PC-9 (cell line): Measurements from ENCODE around the gene R3HDML. TPM values are rescaled to one million over a fixed set of nuclear protein-coding genes. Genes with fewer than 3 reads are reported as not detected.
A peak's percentile ranks its signal among the peaks of the same experiment; 100 is the strongest.

ENCODE experiments used
- BruUV-seq: library from RNA; stranded (reverse); fragments of 400-500 nt; replicated peaks from 2 replicates; lab custom pipeline; 2021; lab: Mats Ljungman, UMichigan
- CTCF ChIA-PET: fragments of 300-600 bp; sonication (Branson Sonifier 250); formaldehyde crosslinking; loops from one replicate; lab custom pipeline; 2022; ENCODE audit warnings: antibody characterized with exemption; lab: Charles Lee
- POLR2A ChIA-PET: fragments of 300-600 bp; sonication (Branson Sonifier 250); formaldehyde crosslinking; loops from one replicate; lab custom pipeline; 2022; ENCODE audit warnings: antibody characterized with exemption; ENCODE audit not compliant: unreplicated experiment; lab: Charles Lee
- DNase-seq, 2 experiments: peaks; one replicate each; pipeline versions ENCODE4 v3.0.0 to v3.0.0-alpha.2; 2015 to 2022; ENCODE audit warnings: mixed read lengths in 1 of 2
- H2AFZ ChIP-seq: fragments of 200-600 bp; sonication (generic); 2 replicates; pipeline ENCODE4 v1.8.1; 2017; ENCODE audit warnings: antibody characterized with exemption
- H3F3A ChIP-seq: fragments of 200-600 bp; sonication (generic); 2 replicates; pipeline ENCODE4 v1.8.1; 2017; ENCODE audit warnings: antibody characterized with exemption, mild to moderate bottlenecking, low read depth; ENCODE audit not compliant: insufficient read depth
- H3K27ac ChIP-seq: fragments of 200-600 bp; sonication (generic); 2 replicates; pipeline ENCODE4 v1.6.1; 2016; ENCODE audit warnings: mixed run types
- H3K27me3 ChIP-seq: fragments of 200-600 bp; sonication (generic); 2 replicates; pipeline ENCODE4 v1.6.1; 2016; ENCODE audit warnings: low read depth, mixed run types; ENCODE audit not compliant: insufficient read depth
- H3K36me3 ChIP-seq: fragments of 200-600 bp; sonication (generic); 2 replicates; pipeline ENCODE4 v1.6.1; 2016; ENCODE audit warnings: low read depth, mixed run types
- H3K4me1 ChIP-seq: fragments of 200-600 bp; sonication (generic); replicated peaks from 2 replicates; pipeline ENCODE4 v1.6.1; 2016; ENCODE audit warnings: mixed run types; ENCODE audit not compliant: insufficient read depth
- H3K4me2 ChIP-seq: fragments of 200-600 bp; sonication (generic); 2 replicates; pipeline ENCODE4 v1.6.1; 2017; ENCODE audit warnings: mixed run types
- H3K4me3 ChIP-seq: fragments of 200-600 bp; sonication (generic); 2 replicates; pipeline ENCODE4 v1.6.1; 2016; ENCODE audit warnings: mixed run types
- H3K79me2 ChIP-seq: fragments of 200-600 bp; sonication (generic); 2 replicates; pipeline ENCODE4 v1.6.1; 2017; ENCODE audit warnings: low read depth, mixed run types
- H3K9me2 ChIP-seq: fragments of 200-600 bp; sonication (generic); 2 replicates; pipeline ENCODE4 v1.8.1; 2017; ENCODE audit warnings: mild to moderate bottlenecking; ENCODE audit not compliant: insufficient read depth
- H3K9me3 ChIP-seq: fragments of 200-600 bp; sonication (generic); 2 replicates; pipeline ENCODE4 v1.8.1; 2016; ENCODE audit warnings: low read depth; ENCODE audit not compliant: insufficient read depth
- H4K20me1 ChIP-seq: fragments of 200-600 bp; sonication (generic); 2 replicates; pipeline ENCODE4 v1.8.1; 2017; ENCODE audit not compliant: insufficient read depth
- EZH2 ChIP-seq: fragments of 200-600 bp; sonication (generic); IDR thresholded peaks from 2 replicates; pipeline ENCODE4 v1.8.0; 2017; ENCODE audit warnings: antibody characterized with exemption, low read depth
- intact Hi-C: fragments of 100-400 bp; cut with micrococcal nuclease; formaldehyde crosslinking; loops from one replicate; pipeline ENCODE4 v1.10.0; 2022; ENCODE audit not compliant: unreplicated experiment
- total RNA-seq: library from RNA; stranded (reverse); gene quantifications from 2 replicates; pipeline ENCODE4 v1.2.3, GENCODE V29; 2021
- TF ChIP-seq, protein P1 (sequence below): fragments of 200-600 bp; sonication (generic); conservative IDR thresholded peaks from 2 replicates; pipeline ENCODE4 v1.6.1; 2017; ENCODE audit warnings: mixed run types, antibody characterized with exemption, mild to moderate bottlenecking, moderate library complexity

R3HDML gene
- total RNA-seq, 1 experiment from 2014 or later = not detected

GRCh38 chr20:44304383-44304782 lies 32.5 kb upstream of the R3HDML start:
- Histone ChIP-seq H2AFZ (no peak overlapping the region), H4K20me1 (no peaks in the 10 kb centered on the region), H3K79me2 (no peaks in the 10 kb centered on the region), H3K27me3 (no peaks in the 10 kb centered on the region), H3K4me2 (no peak overlapping the region), H3K9me3 (no peaks in the 10 kb centered on the region), H3K4me1 (no peaks in the 10 kb centered on the region), H3K27ac (no peak overlapping the region), H3F3A (no peaks in the 10 kb centered on the region), H3K36me3 (no peaks in the 10 kb centered on the region), H3K4me3 (no peak overlapping the region), H3K9me2 (no peaks in the 10 kb centered on the region)
- no TSS peak for BruUV-seq
- intact Hi-C loops = no loop called here
- POLR2A ChIA-PET = no interaction called here
- DNase-seq = no peak
- CTCF ChIA-PET = no interaction called here
- TF ChIP-seq, protein P1, sequence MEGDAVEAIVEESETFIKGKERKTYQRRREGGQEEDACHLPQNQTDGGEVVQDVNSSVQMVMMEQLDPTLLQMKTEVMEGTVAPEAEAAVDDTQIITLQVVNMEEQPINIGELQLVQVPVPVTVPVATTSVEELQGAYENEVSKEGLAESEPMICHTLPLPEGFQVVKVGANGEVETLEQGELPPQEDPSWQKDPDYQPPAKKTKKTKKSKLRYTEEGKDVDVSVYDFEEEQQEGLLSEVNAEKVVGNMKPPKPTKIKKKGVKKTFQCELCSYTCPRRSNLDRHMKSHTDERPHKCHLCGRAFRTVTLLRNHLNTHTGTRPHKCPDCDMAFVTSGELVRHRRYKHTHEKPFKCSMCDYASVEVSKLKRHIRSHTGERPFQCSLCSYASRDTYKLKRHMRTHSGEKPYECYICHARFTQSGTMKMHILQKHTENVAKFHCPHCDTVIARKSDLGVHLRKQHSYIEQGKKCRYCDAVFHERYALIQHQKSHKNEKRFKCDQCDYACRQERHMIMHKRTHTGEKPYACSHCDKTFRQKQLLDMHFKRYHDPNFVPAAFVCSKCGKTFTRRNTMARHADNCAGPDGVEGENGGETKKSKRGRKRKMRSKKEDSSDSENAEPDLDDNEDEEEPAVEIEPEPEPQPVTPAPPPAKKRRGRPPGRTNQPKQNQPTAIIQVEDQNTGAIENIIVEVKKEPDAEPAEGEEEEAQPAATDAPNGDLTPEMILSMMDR = no peak
- TF ChIP-seq EZH2 = no peak

DNA sequence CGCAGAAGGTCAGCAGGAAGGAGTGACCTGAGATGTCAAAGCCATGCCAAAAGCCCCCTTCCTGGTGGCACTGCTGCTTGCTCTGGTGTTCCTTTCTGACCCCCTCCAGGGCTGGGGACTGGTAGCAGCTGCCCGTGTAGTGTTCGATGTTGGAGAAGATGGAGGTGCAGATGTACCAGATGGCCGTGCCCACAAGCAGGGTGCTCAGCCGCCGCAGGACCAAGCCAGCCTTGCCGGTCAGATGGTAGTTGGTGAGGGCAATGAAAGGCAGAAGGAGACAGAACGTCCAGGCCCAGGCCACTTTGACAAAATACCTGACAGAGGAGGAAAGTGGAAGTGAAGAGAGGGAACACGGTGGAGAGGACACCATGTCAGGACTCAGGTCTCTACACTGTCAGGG lies 29.9 kb upstream of the R3HDML start:
- H3K4me1 ChIP-seq = peaks cover 10% of the 10 kb centered on the region
- H3K9me2 ChIP-seq = no peaks in the 10 kb centered on the region
- no peak overlapping the region for H3K4me3 ChIP-seq
- H3F3A ChIP-seq = no peaks in the 10 kb centered on the region
- intact Hi-C loops = no loop called here
- H3K9me3 ChIP-seq = no peaks in the 10 kb centered on the region
- H4K20me1 ChIP-seq = no peaks in the 10 kb centered on the region
- H3K27me3 ChIP-seq = no peaks in the 10 kb centered on the region
- H2AFZ ChIP-seq = no peak overlapping the region
- H3K27ac ChIP-seq = no peak overlapping the region
- H3K79me2 ChIP-seq = peaks cover 3% of the 10 kb centered on the region; the same call in 1 of the 2 replicates
- no peaks in the 10 kb centered on the region for H3K36me3 ChIP-seq
- TF ChIP-seq, protein P1 = no peak
- TF ChIP-seq EZH2 = no peak
- no TSS peak for BruUV-seq
- CTCF ChIA-PET = no interaction called here
- no peak overlapping the region for H3K4me2 ChIP-seq
- no peak for DNase-seq
- POLR2A ChIA-PET = no interaction called here

DNA sequence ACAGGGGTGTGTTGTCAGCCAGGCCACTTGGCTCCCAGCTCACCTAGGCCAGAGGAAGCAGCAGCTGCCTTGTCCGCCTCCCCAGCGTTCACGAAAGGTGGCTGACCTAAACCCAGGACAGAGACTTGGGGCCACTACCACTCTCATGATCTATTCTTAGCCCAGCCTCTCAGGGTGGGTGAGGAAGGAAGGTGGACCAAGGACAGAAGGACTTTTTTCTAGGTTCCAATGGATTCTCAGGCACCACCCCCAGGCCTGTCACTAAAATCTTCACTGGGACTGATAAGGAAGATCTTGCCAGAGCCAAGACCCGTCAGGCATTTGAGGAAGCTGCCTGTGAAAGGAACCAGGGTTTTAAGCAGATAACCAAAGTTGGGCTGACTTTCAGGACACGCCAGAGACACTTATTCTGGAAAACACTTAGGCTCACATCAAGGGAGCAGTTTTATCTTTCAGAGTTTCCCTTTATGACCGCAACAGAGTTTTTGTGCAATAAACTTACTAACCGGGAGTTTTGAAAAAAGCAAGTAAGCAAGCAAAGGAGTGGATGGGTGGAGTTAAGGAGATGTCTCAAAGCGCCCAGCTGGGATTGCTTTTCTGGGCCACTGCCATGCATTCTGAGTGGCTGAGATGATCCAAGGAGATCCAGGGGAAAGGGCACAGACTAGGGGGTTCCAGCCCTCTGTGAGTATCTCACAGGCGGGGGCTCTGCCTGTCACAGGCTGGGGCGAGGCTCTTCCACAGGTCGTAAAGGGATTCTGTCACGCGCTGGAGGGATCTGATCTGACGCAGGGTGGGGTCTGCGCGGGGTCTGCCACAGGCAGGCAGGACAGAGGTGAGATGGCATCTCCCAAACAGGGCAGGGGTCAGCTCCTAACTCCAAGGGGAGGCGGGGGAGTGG lies 26.8 kb upstream of the R3HDML start:
- Histone ChIP-seq H3K79me2 (peaks cover 3% of the 10 kb centered on the region; the same call in 1 of the 2 replicates), H3K4me1 (peaks cover 10% of the 10 kb centered on the region), H3K27me3 (no peaks in the 10 kb centered on the region), H4K20me1 (no peaks in the 10 kb centered on the region), H3K4me3 (peak overlapping the region; percentile 69), H3K9me2 (no peaks in the 10 kb centered on the region), H3K36me3 (no peaks in the 10 kb centered on the region), H3K27ac (no peak overlapping the region), H3K9me3 (no peaks in the 10 kb centered on the region), H3K4me2 (peak overlapping the region; percentile 93), H3F3A (no peaks in the 10 kb centered on the region), H2AFZ (peak overlapping the region; percentile 91)
- intact Hi-C loops = loop anchor here (2.0 to 10.0 kb wide), 2 partner anchors 155 to 193 kb away; no protein-coding TSS in a partner anchor
- BruUV-seq = TSS peak; percentile 56
- ChIA-PET POLR2A (no interaction called here), CTCF (interaction anchor here (0.9 to 2.6 kb wide), 3 partner anchors 17 to 115 kb away, joined by 4 to 28 read pairs (median 5); no protein-coding TSS in a partner anchor)
- TF ChIP-seq, protein P1 = no peak
- TF ChIP-seq EZH2 = no peak
- DNase-seq = peak in 1 of 2 experiments; percentile 16
